ENCODE measurements around the gene ODAD2. TPM values are rescaled to one million over a fixed set of nuclear protein-coding genes. Genes with fewer than 3 reads are reported as not detected.
A peak's percentile ranks its signal among the peaks of the same experiment; 100 is the strongest.
"Not testable (repeated sequence)": the region's sequence is repeated elsewhere in the genome, so short reads cannot be mapped to it uniquely, and the experiment has no call there.

The ODAD2 gene, protein sequence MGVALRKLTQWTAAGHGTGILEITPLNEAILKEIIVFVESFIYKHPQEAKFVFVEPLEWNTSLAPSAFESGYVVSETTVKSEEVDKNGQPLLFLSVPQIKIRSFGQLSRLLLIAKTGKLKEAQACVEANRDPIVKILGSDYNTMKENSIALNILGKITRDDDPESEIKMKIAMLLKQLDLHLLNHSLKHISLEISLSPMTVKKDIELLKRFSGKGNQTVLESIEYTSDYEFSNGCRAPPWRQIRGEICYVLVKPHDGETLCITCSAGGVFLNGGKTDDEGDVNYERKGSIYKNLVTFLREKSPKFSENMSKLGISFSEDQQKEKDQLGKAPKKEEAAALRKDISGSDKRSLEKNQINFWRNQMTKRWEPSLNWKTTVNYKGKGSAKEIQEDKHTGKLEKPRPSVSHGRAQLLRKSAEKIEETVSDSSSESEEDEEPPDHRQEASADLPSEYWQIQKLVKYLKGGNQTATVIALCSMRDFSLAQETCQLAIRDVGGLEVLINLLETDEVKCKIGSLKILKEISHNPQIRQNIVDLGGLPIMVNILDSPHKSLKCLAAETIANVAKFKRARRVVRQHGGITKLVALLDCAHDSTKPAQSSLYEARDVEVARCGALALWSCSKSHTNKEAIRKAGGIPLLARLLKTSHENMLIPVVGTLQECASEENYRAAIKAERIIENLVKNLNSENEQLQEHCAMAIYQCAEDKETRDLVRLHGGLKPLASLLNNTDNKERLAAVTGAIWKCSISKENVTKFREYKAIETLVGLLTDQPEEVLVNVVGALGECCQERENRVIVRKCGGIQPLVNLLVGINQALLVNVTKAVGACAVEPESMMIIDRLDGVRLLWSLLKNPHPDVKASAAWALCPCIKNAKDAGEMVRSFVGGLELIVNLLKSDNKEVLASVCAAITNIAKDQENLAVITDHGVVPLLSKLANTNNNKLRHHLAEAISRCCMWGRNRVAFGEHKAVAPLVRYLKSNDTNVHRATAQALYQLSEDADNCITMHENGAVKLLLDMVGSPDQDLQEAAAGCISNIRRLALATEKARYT
- under 1 TPM; 0.09 to 0.42 TPM for total RNA-seq
- long read RNA-seq = 0 reads

DNA sequence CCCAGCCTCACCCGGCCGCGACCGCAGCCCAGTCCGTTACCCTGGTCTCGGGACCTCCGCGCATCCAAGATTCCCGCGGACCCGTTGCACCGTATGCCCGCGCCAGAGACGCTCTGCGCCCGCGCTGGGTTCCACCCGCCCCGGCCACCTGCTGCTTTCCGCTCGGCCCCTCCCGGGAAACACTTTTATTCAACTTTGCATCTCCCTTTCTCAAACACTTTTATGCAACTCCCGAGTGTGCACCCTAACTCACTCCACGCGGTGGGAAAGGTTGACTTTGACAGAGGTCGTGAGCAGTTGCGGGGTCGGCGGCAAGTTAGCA lies at the start of gene ODAD2:
TSS of gene ODAD2 (minus strand) at position 126 of the 322 bp plus-strand sequence. CDS start 3,937 bp downstream, outside the sequence.
- DNase-seq (peak in 1 of 2 donors; percentile 7), ATAC-seq (no peak)
- intact Hi-C loops (cut with DNase I, micrococcal nuclease) = no loop called here

DNA sequence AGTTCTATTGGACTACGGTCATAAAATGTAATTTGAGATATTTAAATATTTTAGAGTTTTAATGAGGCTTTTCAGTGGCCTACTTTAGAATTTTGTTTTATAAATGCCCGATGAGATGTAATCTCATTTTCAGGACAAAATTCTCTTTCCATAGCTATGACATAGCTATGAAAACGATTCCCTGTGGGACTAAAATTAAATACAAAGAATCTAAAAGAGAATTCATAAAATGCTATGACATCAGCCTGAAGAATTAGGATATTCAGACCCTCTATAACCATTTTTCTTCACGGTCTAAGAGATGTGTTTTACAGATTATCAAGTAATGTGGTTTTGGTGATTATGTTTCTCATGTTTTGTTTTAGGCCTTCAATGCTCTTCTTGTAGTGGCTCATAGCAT lies 48.2 kb upstream of the ODAD2 start:
- ATAC-seq (no peak), DNase-seq (no peak)
- intact Hi-C loops (cut with DNase I, micrococcal nuclease) = no loop called here

DNA sequence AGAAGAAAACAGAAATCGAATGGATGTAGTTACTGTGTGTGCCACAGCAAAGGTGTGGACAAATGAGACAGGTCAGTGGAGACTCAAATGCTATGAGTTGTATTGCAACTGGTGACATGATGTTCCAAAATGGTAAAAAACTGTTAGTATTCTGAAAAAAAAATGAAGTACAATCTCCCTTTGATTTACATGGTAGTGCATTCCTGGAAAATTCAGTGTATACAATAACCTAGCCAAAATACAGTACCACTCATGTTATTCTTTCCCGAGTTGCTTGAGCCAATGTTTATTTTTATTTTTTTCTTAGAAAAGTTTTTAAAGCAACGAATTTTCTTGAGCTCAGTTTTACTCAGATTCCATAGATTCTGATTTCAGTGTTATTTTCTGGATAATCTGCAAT lies 47.7 kb upstream of the ODAD2 start:
- ATAC-seq (no peak), DNase-seq (no peak)
- intact Hi-C loops (cut with DNase I, micrococcal nuclease) = no loop called here

DNA sequence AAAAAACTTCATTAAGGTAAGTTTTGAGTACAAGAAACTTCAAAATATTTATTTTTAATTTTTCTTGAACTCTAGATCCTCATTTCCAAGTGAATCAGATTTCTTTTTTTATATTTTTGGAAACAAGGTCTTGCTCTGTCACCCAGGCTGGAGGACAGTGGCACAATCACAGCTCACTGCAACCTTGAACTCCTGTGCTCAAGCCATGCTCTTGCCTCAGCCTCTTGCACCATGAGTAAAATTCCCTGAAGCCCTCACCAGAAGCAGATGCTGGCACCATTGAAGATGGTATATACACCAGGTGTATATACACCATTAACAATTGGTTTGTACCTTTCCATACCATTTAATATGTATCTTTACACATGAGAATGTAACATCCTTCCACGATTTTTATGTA lies 45.1 kb upstream of the ODAD2 start:
- no peak for DNase-seq
- no peak for ATAC-seq
- intact Hi-C loops (cut with DNase I, micrococcal nuclease) = no loop called here

DNA sequence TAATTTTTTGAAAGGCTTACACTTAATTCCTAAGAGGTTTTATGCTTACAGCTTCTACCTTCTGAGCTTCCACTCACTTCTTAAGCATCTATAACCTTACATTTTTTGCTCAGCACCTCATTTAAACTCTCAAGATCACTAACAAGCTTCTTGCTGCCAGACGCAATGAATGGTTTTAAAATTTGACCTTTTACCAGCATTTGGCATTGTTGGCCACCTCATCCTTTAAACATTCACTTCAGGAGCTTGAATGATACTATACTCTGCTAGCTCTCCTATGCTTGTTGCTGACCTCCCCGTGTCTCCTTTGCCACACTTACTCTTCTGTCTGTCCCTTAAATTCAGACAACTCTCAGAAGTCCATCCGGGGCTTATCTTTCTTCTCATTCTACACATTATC lies 37.7 kb upstream of the ODAD2 start:
- no peak for ATAC-seq

DNA sequence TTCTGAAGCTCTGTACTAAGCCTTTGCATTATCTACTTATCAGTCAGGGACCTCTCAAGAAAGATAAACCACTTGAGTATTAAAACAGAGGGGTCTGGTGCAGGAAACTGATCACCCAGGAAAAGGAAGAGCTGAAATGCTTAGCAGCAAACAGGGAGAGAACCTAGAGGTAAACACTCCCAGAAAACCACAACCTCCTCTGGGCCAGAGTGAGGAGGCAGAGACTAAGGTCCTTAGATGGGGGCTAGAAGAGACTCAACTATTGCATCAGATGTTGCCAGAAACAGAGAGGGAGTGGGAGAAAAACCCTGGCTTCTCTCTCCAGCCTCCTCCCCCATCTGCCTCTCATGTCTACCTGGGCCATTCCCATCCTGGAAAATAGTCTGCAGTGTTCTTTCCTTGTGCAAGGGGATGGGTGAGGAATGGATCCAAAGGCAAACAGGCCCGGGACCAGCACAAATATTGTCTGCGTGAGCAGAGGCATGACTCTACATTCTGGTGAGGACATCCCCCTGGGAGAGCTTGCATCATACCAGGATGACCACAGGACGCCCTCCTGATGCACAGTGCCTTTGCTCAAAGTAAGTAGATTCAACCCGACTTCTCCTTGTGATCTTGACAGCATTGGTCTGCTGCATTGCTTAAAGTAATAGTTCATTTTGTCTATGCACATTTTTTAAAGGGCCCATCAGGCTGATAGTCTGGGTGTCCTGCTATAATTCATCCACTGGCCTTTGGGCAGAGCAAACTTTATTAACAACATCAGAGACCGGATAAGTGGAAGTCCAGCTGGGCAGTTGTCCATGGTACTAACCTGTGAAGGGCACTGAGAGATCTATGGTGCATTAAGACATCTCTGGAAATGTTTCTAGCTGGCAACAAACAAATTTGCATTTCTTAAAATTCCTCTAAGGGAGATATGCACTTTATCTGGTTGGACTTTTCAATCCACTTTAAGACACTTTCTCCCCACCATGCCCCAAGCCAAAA lies 22.4 kb upstream of the ODAD2 start:
- intact Hi-C loops (cut with DNase I, micrococcal nuclease) = no loop called here
- no peak for DNase-seq
- no peak for ATAC-seq

More for the DNA sequence above, 37.7 kb upstream of the ODAD2 start:
- intact Hi-C loops (cut with DNase I, micrococcal nuclease) = no loop called here
- DNase-seq = no peak

DNA sequence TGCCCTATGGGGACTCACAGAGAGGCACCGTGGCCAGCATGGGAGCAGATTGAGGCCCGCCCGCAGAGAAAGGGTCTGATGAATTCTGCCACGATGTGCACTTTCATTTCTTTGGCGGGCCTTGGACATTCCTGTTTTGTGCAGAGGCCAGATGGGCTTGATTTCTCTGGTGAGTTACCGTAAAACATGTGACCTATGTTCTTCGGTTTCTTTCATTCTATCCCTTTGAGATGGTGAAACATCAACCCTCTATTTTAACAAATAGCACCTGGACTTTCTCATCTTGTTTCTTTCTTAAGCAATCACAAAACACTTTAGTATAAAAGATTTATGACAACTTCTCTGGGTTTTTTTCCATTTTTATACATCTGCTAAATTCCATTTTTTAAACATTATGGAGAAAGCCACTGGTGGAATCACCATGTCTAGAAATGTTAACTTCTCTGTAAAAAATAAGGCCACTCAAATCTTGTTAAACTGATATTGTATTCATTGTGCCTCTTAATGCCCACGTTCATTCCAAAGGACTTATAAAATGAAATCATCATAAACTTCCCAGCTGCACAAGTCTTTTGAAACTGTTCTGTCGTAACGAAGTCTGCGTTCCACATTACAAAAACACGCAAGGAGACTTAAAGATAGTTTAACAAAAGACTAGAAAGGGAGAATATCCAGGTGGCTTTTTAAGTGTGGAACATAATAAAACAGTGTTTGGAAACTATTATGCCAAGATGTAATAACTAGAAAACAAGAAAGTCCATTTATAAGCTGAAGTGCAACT lies 21.4 kb upstream of the ODAD2 start:
- no peak for DNase-seq
- ATAC-seq = no peak
- intact Hi-C loops (cut with DNase I, micrococcal nuclease) = no loop called here

DNA sequence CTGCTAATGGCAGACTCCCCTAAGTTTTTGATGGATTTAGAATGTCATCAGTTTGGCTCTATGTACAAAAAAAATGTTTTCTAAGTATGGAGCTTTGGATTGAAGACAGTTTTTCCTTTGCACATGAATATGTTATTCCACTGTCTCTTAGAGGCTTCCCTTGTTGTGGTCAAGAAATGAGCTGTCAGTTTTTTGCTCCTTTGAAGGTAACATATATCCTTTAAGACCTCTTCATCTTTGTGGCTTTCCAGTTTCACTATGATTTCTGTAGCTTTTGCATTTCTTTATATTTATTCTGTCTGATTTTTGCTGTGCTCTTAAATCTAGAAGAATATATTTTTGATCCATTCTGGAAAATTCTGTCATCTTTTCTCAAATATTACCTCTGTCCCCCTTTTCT lies 15.8 kb upstream of the ODAD2 start:
- ATAC-seq = no peak
- no peak for DNase-seq
- intact Hi-C loops (cut with DNase I, micrococcal nuclease) = no loop called here

DNA sequence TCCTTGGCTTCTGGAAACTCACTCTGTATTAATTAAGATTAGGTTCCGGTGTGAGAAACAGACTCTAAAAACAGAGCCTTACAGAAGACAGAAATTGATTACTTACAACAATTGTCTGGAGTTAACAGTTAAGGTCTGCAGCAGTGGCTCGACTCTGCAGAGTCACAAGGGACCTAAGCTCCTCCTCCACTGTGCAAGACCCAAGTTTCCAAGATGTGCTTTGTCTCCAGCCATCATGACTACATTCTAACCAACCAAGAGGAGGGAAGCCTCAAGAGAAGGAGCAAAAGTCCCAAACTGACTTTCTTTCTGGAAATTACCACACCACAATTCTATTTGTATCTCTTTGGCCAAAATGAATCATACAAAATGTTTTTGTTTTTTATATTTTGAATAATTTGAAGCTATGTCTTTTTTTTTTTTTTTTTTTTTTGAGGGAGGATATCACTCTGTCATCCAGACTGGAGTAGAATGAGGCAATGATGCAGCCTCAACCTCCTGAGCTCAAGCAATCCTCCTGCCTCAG lies 14.2 kb upstream of the ODAD2 start:
- intact Hi-C loops (cut with DNase I, micrococcal nuclease) = no loop called here
- no peak for DNase-seq
- no peak for ATAC-seq

DNA sequence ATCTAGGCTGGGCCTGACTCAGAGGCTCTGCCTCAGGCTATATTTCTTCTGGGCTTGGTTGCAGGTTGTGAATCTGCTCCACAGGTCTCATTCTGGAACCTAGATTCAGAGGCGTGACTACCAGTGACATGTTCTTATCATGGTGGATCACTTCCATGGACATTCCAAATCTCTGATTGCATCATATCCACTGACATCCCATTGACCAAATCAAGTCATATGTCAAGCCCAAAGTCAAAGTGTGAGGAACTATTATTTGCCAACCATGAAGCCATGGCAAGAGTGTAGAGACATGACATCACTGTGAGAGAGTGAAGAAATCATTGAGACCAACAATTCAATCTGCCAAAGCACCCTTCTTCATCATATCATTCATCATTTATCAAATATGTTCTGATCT lies 11.9 kb upstream of the ODAD2 start:
- ATAC-seq (no peak), DNase-seq (no peak)
- intact Hi-C loops (cut with DNase I, micrococcal nuclease) = no loop called here

DNA sequence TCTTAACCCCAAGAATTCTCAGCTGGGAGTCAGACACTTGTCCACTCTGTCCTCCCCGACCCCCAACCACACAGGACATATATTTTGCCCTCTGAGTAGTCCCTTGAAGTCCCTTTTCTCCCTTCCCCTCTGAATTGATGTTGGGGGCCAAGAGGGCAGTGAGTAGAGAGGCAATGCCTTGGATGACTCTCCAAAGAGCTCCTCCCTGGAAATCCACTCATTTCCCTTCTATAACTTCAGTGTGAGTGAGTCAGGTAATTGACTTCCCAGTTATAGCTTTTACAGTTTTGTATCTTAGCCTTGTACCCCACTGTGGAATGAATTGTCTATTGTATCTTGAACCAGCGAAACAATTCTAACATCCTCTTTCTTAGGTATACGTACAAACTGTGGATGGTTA lies 9.2 kb upstream of the ODAD2 start:
- intact Hi-C loops (cut with DNase I, micrococcal nuclease) = no loop called here
- DNase-seq (no peak), ATAC-seq (no peak)

DNA sequence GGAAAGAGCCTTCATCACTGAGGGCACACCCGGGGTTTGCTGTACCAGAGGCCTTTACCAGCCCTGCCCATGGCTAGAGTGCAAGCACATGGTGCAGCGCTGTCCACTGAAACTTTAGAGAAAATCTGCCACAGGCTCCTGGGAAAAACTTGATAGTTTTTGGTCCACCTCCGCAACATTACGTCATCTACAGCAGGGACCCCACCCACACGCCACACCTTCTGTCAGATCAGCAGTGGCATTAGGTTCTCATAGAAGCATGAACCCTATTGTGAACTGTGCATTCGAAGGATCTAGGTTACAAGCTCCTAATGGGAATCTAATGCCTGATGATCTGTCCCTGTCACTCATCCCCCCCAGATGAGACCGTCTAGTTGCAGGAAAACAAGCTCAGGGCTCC lies 2.5 kb upstream of the ODAD2 start:
- no peak for DNase-seq
- ATAC-seq = no peak
- intact Hi-C loops (cut with DNase I, micrococcal nuclease) = no loop called here

DNA sequence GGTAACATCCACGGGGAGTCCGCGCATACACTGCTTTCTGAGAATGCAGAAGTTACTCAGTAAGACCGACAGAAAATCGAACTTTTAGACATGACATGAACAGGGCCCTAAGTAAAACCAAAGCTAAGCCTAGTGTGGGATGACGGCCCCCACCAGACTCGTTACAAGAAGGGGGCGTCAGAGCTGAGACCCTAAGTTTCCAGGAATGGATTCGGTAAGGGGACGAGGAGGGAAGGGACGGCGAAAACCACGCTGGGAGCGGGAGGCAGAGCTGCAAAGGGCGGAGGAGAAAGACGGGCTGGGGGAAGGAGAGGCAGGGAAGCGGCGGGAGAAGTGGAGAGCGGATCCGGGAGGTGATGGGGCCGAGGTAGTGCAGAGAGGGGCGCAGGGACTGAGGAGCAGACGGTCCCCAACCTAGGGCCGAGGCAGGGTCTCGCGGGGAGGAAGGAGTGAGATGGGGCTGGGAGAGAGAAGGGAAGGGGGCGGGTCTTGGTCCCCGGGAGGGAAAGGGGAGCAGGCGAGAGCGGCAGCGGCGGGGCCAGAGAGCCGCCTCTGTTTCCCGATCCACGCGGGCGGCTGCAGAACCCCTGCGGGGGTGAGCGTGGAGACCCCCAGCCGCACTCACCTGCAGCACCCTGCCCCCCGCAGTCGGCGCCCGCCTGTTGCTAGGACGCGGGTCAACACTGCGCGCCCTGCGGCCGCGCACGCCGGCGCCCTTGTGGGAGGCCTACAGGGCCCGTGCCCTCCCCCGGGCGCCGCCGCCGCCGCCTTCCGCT lies 513 bp downstream of the ODAD2 start:
- DNase-seq = peak in 1 of 2 donors; percentile 7
- intact Hi-C loops (cut with DNase I, micrococcal nuclease) = no loop called here
- peak; percentile 40 for ATAC-seq

DNA sequence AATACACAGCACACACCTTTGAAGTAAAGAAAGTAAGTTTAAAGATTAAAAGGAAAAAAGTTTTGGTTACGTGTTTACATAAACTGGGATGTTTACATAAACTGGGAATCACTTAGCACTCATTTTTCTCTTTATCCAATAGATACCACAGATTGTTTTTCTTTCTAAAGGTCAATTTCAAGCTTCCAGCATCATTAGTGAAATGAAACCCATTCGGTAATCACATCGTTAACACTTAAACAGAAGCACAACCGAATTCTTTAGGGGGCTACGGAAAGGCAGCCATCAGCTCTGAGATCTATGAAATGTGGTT lies 1.1 kb downstream of the ODAD2 start:
- ATAC-seq (no peak), DNase-seq (no peak)
- intact Hi-C loops (cut with DNase I, micrococcal nuclease) = no loop called here

DNA sequence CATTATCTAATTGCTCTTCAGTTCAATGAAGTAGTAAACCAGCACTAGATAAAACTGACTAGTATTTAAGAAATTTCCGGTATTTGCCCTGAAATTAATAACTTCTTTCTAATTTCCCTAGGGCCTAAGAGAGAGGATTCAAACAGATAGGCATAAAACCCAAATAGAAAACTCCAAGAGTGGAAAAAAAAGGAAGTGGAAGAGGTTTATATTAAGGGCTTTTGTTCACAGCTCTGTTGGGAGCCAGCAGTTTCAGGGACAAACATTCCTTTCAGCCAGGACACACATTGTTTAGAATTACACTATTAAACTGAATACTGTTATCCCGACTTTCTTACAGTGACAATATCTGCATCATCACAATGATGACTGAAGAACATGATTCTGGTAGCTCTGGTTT lies 3.6 kb downstream of the ODAD2 start:
- intact Hi-C loops (cut with DNase I, micrococcal nuclease) = no loop called here
- no peak for DNase-seq

DNA sequence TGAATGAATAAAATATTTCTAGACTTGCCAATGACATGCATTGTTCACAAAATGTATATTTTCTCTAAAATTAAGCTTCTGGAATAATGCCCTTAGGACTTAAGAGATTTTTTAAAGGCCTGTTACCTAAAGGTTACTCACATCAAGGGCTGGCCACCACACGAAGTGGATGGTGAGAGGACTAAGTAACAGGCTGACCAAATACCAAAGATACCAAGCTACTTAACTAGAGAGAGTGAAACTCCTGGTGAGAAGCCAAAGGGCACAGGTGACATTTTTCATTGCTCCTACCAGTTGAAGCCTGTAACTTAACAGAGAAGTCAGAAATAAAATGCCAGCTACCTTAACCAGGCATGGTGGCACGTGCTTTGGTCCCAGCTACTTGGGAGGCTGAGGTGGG lies 9.5 kb downstream of the ODAD2 start:
- intact Hi-C loops (cut with DNase I, micrococcal nuclease); DNase-seq; ATAC-seq: not testable (repeated sequence)

More for the DNA sequence above, 3.6 kb downstream of the ODAD2 start:
- no peak for ATAC-seq

DNA sequence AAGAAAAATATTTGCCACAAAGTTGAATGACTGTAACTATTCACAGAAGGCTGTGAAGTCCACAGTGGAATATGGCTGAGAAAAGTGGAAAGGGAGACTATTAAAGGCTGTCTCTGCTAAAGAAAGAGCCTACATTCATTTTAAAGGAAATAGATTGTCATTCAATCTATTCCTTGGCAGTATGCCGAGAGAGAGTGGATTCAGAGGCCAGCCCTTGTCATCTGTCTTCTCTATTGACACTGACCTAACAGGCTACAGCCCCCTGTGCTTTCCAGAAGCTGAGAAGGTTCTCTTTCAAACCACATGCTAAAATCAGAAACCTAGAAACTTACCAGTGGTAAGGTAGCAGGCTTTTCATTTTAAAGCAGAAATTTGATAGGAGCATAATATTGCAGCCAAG lies 12.1 kb downstream of the ODAD2 start:
- ATAC-seq (no peak), DNase-seq (no peak)
- intact Hi-C loops (cut with DNase I, micrococcal nuclease) = no loop called here

Measured in left colon (tissue), 2 donors.